Body of pancreas (tissue), 4 donors: ENCODE results near the gene PDZD8.

ENCODE experiments used
- CTCF ChIP-seq, 7 experiments: fragments of 450-650 bp in 4 of 7; fragments of 200-600 bp in 3 of 7; sonication (generic) in 3 of 7; IDR thresholded peaks; one replicate each; pipeline ENCODE4 v1.5.1; 2016 to 2019; ENCODE audit warnings: antibody characterized with exemption in 7 of 7
- POLR2A ChIP-seq, 3 donors: fragments of 450-650 bp; IDR thresholded peaks; one replicate each; pipeline ENCODE4 v1.6.1; 2016; ENCODE audit warnings: antibody characterized with exemption in 3 of 3, mild to moderate bottlenecking in 2 of 3

GRCh38 chr10:117249493-117250093, 125.6 kb downstream of the PDZD8 start:
- TF ChIP-seq CTCF (IDR thresholded peaks at IDR 0.05) (no peak), POLR2A (IDR thresholded peaks at IDR 0.05) (no peak)
